HPDE6-E6E7 (cell line): Measurements from ENCODE around the gene SEC62.
"Not testable (repeated sequence)": the region's sequence is repeated elsewhere in the genome, so short reads cannot be mapped to it uniquely, and the experiment has no call there.

ENCODE experiments used
- DNase-seq: peaks from one replicate; pipeline ENCODE4 v3.0.0; 2011; ENCODE audit warnings: missing footprints; ENCODE audit errors: extremely low spot score

The SEC62 gene

DNA sequence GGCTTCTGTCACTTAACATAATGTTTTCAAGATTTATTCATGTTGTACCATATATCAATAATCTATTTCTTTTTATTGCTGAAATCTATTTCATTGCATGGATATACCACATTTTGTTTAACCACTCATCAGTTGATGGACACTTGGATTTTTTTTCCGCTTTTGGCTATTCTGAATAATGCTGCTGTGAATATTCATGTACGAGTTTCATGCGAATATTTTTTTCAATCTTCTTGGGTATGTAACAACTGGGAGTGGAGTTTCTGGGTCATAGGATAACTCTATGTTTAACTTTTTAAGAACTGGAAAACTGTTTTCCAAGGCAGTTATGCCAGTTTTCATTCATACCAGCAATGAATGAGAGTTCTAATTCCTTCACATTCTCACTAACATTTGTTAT is 49.5 kb downstream of the SEC62 start:
- DNase-seq = no peak

DNA sequence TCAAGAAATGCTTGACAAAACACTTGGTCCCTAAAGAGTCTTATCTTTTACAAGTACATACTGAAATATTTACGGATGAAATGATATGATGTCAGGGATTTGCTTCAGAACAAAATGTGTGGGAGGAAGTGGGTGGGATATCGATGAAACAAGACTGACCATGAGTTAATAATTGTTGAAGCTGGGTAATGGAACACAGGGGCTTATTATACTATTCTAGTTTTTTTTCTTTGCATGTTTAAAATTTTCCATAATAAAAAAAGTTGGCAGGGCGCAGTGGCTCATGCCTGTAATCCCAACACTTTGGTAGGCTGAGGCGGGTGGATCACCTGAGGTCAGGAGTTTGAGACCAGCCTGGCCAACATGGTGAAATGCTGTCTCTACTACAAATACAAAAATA is 52.7 kb downstream of the SEC62 start:
- DNase-seq = not testable (repeated sequence)

DNA sequence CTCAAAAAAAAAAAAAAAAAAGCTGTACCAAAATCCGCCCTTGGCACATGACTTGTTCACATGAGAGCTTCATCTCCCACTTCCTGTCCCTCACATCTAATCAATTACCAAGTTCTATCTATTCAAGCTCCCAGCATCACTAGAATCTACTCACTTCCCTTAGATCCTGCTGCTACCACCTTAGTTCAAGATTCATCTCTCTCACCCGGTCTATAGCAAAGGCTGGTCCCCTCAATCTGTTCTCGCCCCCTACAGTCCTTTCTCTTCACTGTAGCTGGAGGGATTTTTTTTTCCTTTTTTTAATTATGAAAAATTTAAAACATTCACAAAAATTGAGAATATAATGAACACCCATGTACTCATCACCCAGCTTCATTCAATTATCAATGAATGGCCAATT is 54.5 kb downstream of the SEC62 start:
- no peak for DNase-seq

DNA sequence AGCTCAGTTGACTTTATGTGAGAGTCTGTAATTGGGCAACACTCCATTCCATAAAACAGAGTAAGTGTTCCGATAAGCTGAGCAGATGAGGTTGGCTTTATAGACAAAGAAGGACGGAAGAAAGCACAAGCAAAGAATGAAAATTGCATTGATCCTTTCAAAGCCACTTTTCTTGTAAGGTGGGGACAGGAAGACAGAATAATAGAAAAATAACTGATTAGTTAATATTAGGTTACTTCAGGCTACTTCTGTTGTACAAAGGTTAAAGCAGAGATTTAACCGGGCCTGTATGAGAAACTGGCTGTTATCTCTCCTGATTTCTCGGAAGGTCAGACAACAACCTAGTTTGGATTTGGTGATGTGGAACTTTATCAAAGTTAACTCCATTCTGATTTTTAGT is 55.7 kb downstream of the SEC62 start:
- no peak for DNase-seq

DNA sequence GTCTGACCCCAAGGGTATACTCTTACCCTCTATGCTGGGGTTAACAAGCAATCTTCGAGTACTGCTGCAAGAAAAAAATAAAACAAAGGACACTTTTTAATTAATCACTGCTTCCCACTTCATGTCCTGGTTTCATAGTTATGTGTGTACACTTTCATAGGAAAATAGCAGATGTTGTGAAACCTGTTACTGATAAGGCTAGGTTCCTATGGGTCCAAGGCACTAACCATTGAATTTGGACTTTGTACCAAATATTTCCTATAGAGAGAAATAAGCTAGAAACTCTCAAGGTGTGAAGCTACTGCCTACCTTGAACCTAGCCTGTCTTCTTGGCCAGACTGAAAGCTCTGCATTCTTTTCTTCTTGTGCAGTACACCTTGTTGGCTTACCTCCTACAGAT is 56.6 kb downstream of the SEC62 start:
- no peak for DNase-seq

DNA sequence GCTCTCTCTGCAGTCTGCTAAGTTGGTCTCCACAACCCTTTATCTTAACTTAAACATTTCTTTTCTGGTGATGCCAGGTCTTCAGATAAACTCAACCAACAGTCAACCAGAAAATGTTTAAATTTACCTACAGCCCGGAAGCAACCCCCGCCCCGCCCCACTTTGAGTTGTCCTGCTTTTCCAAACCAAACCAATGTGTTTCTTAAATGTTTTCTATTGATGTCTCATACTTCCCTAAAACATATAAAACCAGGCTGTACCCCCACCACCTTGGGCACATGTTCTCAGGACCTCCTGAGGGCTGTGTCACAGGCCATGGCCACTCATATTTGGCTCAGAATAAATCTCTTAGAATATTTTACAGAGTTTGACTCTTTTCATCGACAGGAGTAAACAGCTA is 58.0 kb downstream of the SEC62 start:
- no peak for DNase-seq

DNA sequence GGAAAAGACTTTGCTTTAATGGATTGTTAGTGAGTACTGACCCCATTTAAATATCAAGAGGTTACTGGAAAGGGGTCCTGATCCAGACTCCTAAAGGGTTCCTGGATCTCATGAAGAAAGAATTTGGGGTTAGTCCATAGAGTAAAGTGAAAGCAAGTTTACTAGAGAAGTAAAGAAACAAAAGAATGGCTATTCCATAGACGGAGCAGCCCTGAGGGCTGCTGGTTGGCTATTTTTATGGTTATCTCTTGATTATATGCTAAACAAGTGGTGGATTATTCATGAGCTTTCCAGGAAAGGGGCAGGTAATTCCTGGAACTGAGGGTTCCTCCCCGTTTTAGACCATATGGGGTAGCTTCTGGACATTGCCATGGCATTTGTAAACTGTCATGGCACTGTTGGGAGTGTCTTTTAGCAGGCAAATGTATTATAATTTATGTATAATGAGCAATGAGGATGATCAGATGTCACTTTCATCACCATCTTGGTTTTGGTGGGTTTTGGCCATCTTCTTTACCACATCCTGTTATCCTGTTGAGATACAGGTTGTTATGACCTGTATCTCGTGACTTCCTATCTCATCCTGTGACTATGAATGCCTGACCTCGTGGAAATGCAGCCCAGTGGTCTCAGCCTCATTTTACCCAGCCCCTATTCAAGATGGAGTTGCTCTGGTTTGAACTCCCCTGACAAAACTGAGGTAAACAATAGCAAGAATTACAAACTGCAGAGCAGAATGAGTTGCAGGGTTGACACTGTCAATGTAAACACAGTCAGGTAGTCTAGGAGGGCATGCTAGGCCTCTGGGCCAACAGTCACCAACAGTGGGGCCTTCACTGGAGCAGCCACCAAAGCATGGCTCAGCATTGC is 60.9 kb downstream of the SEC62 start:
- DNase-seq = no peak

DNA sequence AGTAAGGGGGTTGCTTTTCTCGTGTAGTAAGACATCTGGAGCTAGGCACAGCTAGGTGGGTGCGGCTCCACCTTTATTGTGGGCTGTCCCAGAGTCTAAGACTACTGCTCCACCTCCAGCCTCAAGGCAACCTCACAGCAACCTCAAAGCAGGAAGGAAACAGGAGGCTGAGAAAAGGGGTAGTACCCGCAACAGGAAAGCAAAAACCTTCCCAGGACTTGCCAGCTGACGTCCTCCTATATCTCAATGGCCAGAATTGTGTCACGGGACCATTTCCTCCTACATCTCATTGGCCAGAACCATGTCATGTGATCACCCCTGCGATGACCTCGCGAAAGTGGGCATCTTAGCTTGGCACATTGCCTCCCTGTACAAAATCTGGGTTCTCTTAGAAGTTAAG is 66.9 kb downstream of the SEC62 start:
- DNase-seq = no peak

DNA sequence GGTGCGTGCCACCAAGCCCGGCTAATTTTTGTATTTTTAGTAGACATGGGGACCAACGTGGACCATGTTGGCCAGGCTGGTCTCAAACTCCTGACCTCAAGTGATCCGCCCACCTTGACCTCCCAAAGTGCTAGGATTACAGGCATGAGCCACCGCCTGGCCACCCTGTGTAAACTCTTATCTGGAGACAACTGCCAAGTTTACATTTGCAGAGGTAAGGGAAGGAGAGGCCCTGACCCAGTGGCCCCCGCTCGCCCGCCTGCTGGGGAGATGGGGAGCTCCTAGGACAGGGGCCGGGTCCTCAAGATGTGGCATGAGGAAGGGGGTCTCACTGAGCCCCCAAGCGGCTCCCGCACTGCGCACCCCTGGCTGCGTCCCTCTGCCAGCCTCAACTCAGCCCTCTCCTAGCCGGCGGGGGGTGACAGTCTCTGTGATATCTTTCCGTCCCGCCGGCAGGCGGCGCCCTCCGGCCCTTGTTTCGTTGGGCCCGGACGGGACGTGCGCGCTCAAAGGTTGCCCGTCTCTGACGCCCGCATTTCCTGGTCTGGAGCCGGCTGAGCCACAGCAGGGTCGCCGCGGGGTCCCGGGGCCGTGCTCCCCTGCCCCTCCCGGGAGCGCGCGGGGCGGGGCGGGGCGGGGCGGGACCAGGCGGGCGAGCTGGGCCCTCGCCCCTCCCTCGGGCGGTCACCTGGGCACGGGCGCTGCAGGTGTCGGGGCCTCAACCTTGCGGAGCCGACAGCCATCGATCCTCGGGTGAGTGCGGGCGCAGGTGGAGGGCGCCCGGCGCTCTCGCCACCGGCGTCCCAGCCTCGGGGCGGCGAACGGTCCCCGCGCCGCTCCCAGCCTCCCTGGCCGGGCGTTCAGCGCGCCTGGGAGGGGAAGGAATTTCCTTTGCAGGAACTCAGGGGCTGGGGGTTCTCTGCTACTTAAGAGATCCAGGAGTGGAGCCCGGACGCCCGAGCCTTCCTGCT is 71.1 kb downstream of the SEC62 start, which contains the start of gene GPR160:
TSS of gene GPR160 (plus strand) at position 533 of the 971 bp plus-strand sequence. CDS start 45,978 bp downstream, outside the sequence.
- peak; percentile 38 for DNase-seq

DNA sequence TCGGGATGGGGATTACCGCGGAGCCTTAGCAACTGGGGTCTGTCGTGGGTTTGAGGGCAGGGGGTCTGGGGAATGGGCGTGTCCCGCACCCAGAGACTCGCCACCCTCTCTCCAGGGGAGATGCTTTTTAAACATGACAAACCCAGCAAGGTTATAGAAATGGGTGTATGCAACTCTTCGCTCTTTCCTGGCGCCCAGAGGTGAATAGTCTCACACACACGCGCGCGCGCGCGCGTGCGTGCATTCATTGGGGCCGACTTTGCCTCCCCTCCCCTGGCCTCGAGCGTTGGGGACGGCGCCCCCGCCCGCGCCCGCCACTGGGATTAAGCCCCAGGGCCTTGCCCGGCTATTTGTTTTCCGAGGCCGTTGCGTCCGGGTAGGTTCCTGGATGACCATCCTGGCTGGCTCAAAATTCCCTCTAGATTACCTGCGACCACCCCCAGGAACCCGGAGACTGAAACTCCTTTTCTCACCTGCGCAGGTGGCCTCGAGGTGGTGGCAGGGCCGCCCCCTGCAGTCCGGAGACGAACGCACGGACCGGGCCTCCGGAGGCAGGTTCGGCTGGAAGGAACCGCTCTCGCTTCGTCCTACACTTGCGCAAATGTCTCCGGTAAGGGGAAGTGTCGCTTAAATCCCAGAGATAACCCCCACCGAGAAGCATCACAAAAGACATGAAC is 72.0 kb downstream of the SEC62 start:
- DNase-seq = no peak

DNA sequence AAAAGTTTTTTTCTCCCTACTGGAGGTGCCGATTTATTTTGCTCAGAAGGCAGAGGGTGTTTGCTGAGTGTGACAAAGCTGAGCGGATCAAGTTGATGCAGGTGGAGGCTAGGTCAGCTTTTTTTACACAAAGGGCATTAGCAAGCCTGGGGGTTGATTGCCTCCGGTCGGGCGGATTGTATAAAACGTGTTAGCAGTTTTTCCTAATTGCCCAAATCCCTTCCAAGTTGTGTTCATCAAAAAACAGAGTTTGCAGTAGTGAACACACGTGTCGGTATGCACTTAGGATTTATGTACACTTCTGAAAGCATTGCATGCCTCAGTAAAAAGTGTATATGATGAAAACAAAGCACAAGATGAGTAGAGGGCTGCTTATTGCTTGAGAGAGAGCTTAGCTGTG is 73.8 kb downstream of the SEC62 start:
- no peak for DNase-seq

DNA sequence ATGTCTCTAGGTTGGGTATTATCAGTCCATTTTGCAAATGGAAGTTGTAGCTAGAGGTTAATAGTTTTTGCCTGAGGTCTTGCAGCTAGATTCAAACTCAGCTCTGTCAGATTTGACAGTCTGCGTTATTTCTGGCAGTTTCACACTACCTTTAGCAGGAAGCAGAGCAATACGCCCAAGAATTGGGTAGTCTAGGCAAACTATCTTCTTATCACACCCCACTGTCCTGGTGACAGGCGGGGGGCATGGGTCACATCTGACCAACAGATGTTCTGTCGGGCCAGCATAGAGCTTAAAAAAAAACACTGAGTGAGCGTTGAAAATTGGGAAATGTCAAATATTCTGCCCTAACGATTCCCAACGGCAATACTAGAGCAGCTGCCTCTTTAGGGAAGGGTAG is 76.9 kb downstream of the SEC62 start:
- DNase-seq = no peak

DNA sequence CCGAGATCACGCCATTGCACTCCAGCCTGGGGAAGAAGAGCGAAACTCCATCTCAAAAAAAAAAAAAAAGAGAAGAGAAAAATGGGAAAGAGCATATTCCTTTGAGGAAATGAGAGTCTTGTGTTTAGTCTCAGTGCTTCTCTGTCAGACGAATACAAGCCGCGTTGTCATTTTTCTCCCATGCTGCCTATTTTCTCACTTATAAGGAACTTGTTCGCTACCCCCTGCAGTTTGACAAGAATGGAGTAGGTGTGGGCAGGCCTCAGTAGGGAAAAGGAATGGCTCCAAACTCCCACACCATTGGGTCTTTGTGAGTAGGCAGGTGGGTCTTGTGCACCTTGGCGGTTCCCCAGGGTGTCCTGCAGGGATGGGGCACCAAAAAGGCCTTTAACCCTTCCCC is 77.7 kb downstream of the SEC62 start:
- DNase-seq = no peak

DNA sequence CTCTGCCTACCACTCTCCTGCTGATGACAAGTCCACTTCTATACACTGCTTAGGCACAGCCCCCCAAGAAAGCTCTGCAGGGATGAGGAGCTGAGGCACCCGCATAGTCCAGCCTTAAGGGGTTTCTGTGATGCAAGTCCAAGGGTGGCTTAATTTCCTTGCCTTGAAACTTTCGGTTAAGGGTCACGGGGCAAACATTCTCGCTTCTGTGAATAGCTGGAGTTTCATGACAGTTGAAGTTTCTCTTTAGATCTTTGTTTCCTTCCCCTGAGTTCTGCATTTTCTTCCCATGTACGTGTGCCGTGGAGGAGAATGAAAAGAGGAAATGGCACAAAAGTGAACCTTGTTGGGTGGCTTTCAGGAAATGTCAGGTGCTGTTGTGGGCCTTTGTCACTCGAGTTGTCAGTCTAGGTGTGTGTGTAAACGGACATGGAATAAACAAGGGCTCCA is 78.2 kb downstream of the SEC62 start:
- DNase-seq = no peak

DNA sequence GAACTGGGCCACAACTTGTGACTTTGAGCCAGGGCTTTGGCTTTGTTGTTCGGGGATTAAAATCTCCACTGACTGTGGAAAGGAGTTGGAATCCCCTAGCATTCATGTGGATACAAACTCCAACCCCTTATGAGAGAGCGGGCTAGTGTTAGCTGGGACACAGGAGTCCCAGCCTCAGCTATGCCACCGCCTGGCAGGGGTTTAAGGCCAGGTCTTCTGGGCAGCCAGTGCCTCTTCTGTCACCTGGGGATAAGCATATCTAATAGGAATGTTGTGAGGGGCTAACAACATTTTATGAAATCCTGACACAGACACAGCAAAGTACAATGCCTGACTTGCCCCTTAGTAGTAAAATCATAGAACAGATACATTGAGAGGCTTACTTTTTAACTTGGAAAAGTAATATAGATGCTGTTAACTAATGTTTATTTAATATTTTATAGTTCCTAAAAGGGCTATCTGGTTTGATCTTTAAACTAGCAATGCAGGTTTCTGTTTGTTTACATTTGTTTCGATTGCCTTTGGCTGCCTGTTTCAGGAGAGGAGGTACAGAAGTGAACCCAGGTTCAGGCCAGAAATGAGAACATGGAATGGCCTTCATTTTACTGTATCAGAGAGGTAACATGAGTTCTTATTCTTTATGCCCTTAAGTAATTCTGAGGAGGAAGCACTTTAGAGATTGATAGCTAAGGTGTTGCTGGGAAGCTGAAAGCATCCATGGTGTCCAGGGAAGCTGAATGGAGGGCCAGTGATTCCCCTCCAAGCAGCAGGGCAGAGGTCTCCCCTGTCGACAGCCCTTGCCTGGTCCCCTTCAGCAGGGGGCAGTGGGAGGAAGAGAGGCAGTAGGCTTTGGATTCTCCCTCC is 79.9 kb downstream of the SEC62 start:
- no peak for DNase-seq

DNA sequence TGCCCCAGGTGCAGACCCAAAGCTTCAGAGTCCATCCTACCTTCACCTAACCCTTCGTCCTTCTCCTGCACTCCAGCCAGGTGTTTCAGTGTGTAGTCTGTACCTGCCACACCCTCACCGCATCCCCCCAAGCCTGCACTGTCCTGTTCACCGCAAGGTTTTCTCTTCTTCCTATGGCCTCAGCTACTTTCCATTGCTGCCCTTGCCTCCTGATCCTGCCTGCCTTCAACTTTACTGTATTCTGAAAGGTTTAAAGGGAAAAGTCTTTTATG is 80.5 kb downstream of the SEC62 start:
- no peak for DNase-seq
